Skeletal muscle tissue (tissue), 4 donors: ENCODE measurements around the gene TRPC4. TPM values are rescaled to one million over a fixed set of nuclear protein-coding genes. Genes with fewer than 3 reads are reported as not detected.

ENCODE experiments used
- H3K27ac ChIP-seq: one replicate; pipeline ENCODE4 v1.7.0; 2013; ENCODE audit warnings: mild to moderate bottlenecking, low read depth, low read length, inconsistent platforms
- H3K27me3 ChIP-seq, 3 donors: one replicate each; pipeline ENCODE4 v1.7.0; 2013; ENCODE audit warnings: low read length in 3 of 3; ENCODE audit not compliant: control insufficient read depth in 3 of 3, insufficient read depth in 3 of 3
- H3K36me3 ChIP-seq, 3 donors: one replicate each; pipeline ENCODE4 v1.7.0; 2013; ENCODE audit warnings: low read length in 3 of 3; ENCODE audit not compliant: control insufficient read depth in 3 of 3, insufficient read depth in 3 of 3
- H3K4me1 ChIP-seq, 3 donors: one replicate each; pipeline ENCODE4 v1.7.0; 2013; ENCODE audit warnings: low read length in 3 of 3, mild to moderate bottlenecking in 3 of 3; ENCODE audit not compliant: control insufficient read depth in 3 of 3, insufficient read depth in 3 of 3
- H3K4me3 ChIP-seq, 3 donors: one replicate each; pipeline ENCODE4 v1.7.0; 2013; ENCODE audit warnings: low read length in 3 of 3
- H3K9ac ChIP-seq, 3 donors: one replicate each; pipeline ENCODE4 v1.7.0; 2013; ENCODE audit warnings: low read length in 3 of 3, mild to moderate bottlenecking in 3 of 3, moderate library complexity in 2 of 3, low read depth in 1 of 3
- H3K9me3 ChIP-seq, 3 donors: one replicate each; pipeline ENCODE4 v1.7.0; 2013; ENCODE audit warnings: low read length in 3 of 3; ENCODE audit not compliant: control insufficient read depth in 3 of 3
- total RNA-seq: library from RNA; depleted of rRNA; stranded (reverse); fragments of >200 nt; gene quantifications from one replicate; pipeline ENCODE4 v1.2.3, GENCODE V29; 2014
- donor health status: Osteomylitis.

The TRPC4 gene
- total RNA-seq, 1 donor from 2014 or later = 1.6 TPM

DNA sequence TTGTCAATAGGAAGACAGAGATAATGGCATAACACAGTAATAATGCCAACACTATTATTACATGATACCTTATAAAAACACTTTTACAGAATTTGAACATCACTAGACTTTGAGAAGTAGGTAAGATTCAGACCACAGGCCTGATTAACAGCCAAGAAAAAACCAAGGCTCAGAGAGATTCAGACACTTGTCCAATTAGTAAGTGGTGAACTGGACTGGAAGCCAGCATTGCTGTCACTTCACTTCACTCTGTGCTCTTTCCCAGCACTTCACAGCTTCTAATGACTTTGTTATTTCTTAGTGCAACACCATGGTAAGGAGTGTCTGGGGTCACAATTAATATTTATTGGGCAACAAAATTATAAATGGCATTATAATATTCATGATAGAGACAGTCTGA, 91.9 kb downstream of the TRPC4 start:
- Histone ChIP-seq H3K4me3 (no peak overlapping the region), H3K27ac (no peak overlapping the region), H3K9me3 (no peaks in the 10 kb centered on the region), H3K9ac (no peak overlapping the region), H3K4me1 (no peaks in the 10 kb centered on the region), H3K27me3 (no peaks in the 10 kb centered on the region), H3K36me3 (no peaks in the 10 kb centered on the region)

DNA sequence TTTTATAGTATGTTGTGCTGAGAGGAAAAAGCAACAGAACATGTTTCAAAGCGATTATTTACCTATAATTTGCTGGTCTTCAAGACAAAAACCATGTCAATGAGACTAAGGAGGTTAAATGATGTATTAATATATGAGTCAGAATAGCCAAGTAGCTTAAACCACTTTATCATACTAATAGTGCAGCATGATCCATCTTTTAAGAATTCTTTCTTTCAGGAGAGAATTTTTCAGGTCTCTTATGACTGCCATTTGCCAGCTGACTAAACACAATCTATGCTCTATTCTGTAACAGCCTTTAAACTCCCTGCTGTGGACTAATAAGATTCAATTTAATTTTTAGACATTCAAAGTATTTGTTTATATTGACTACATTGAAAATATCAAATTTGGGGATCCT, 93.7 kb downstream of the TRPC4 start:
- H3K4me3 ChIP-seq = no peak overlapping the region
- H3K9ac ChIP-seq = no peak overlapping the region
- H3K27me3 ChIP-seq = no peaks in the 10 kb centered on the region
- H3K27ac ChIP-seq = no peak overlapping the region
- no peaks in the 10 kb centered on the region for H3K36me3 ChIP-seq
- H3K4me1 ChIP-seq = no peaks in the 10 kb centered on the region
- H3K9me3 ChIP-seq = no peaks in the 10 kb centered on the region

DNA sequence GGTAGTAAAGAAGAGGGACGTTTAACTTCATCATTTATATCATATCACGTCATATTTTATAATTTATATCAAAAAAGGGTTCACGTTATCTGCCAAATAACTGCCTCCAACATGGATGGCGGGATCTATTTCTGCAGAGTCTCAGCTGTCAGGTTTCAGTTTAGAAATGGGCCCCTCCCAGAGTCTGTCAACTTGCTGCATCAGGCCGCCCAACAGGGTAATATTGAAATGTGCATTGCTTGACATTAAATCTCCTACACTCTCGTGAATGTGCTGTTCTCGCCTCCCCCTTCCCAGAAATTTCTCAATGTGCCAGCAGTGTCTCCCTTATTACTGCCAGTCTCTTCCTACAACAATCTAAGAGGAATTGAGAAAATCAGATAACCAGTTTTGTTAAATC, 96.9 kb downstream of the TRPC4 start:
- no peaks in the 10 kb centered on the region for H3K4me1 ChIP-seq
- H3K9ac ChIP-seq = no peak overlapping the region
- H3K9me3 ChIP-seq = no peaks in the 10 kb centered on the region
- no peak overlapping the region for H3K4me3 ChIP-seq
- H3K36me3 ChIP-seq = no peaks in the 10 kb centered on the region
- no peaks in the 10 kb centered on the region for H3K27me3 ChIP-seq
- H3K27ac ChIP-seq = no peak overlapping the region

DNA sequence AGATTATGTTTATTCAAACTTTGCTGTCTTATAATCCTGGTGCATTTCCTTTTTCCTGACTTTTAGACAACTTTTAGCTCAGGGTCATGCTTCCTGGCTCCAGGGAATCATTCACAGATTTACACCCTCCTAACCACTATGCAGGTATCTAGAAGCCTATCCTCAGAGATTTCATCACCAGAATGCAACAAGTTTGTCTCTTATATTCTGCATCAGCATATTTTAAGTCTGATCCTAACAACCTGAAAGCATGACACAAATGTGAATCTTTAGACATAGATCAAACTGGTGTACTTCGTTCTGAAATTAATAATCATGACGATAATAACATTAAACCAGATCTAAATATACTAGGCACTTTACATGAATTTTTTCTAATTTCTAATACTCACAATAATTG, 100.0 kb downstream of the TRPC4 start:
- H3K27me3 ChIP-seq = no peaks in the 10 kb centered on the region
- no peaks in the 10 kb centered on the region for H3K9me3 ChIP-seq
- no peak overlapping the region for H3K4me3 ChIP-seq
- no peaks in the 10 kb centered on the region for H3K4me1 ChIP-seq
- H3K9ac ChIP-seq = no peak overlapping the region
- H3K27ac ChIP-seq = no peak overlapping the region
- no peaks in the 10 kb centered on the region for H3K36me3 ChIP-seq

DNA sequence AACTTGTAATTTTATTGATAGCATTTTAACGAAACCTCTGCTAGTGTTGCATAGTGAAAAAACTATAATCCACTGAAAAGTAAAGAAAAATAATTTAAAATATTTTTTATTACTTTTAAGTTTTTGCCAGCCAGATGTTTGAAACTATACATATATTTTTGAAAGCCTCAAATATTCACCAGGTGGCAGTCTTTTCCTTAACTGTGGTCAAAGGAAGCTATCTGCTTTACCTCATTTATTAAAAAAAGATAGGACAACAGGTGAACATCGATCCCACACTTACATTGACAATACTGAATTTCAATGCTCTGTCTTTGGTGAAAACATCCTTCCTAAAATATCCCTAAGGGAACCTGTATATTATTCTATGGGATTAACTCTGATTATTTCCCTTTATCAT, 100.5 kb downstream of the TRPC4 start:
- H3K27me3 ChIP-seq = no peaks in the 10 kb centered on the region
- H3K9me3 ChIP-seq = no peaks in the 10 kb centered on the region
- H3K4me3 ChIP-seq = no peak overlapping the region
- no peak overlapping the region for H3K9ac ChIP-seq
- H3K36me3 ChIP-seq = no peaks in the 10 kb centered on the region
- H3K27ac ChIP-seq = no peak overlapping the region
- no peaks in the 10 kb centered on the region for H3K4me1 ChIP-seq

DNA sequence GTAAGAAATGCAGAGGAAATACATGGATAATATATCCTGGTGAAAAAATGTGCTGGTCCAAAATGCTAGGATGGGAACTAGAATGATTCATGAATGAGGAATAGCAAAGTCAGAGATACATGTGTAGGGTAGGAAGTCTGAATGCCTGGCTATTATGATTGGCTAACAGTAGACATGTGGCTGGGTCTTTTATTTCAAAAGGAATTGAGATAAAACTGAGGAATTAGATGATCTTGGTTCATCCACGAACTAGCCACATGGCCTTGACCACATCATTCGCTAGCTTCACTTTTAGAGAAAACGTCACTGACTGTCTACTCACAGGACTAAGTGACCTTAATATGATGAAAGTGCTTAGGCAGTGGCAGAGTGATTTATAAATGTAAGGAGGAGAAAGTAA, 103.1 kb downstream of the TRPC4 start:
- H3K27ac ChIP-seq = no peak overlapping the region
- no peaks in the 10 kb centered on the region for H3K9me3 ChIP-seq
- H3K36me3 ChIP-seq = no peaks in the 10 kb centered on the region
- no peaks in the 10 kb centered on the region for H3K27me3 ChIP-seq
- H3K4me3 ChIP-seq = no peak overlapping the region
- H3K4me1 ChIP-seq = no peaks in the 10 kb centered on the region
- no peak overlapping the region for H3K9ac ChIP-seq

DNA sequence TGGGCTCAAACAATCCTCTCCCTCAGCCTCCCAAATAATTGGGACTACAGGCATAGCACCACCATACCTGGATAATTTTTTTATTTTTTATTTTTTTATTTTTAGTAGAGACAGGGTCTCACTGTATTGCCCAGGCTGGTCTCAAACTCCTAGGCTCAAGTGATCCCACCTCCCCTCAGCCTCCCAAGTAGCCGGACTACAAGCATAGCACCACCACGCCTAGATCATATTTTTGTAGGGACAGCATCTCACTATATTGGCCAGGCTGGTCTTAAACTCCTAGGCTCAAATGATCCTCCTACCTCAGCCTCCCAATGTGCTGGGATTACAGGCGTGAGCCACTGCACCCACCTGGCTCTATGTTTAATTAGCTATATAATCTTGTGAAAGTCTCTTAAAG, 114.2 kb downstream of the TRPC4 start:
- Histone ChIP-seq H3K27ac (no peak overlapping the region), H3K36me3 (no peaks in the 10 kb centered on the region), H3K27me3 (no peaks in the 10 kb centered on the region), H3K9me3 (no peaks in the 10 kb centered on the region), H3K9ac (no peak overlapping the region), H3K4me3 (no peak overlapping the region), H3K4me1 (no peaks in the 10 kb centered on the region)

DNA sequence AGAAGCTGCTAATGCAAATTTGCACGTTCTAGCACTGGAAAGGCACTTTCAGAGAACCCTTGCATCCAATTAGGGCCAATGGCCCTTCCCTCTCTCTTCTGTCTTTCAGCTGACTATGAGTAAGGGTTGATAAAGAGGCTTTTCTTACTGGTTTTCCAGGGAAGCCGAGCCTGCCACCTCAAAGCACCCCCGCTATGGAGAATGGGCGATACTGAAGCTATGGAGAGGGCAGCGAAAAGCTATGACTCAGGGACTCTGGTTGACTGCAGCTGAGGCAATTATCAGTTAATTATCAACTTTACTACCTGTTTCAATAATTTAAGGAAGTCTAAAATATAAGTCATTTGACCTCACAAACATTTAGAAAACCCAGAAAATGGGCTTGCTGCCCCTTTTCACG, 115.8 kb downstream of the TRPC4 start:
- no peaks in the 10 kb centered on the region for H3K36me3 ChIP-seq
- H3K27me3 ChIP-seq = no peaks in the 10 kb centered on the region
- no peaks in the 10 kb centered on the region for H3K9me3 ChIP-seq
- H3K27ac ChIP-seq = no peak overlapping the region
- no peak overlapping the region for H3K4me3 ChIP-seq
- H3K9ac ChIP-seq = no peak overlapping the region
- H3K4me1 ChIP-seq = no peaks in the 10 kb centered on the region

DNA sequence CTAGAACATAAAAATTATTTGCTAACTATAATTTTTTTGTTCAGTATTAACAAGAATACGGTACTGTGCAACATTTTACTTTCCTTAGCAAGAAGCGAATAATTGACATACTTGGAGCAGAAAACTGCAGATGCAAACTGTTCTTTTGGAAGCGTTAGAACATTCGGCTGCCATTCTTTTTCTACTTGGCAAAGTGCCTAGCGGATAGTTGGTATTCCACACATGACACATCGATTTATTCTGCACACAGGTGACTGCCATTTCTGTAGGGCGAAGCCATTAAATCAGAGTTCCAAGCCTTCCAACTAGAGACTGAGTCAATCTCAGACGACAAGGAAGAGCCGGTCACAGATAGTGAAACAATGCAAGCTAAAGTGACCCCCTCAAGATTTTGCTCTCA, 117.4 kb downstream of the TRPC4 start:
- Histone ChIP-seq H3K27me3 (no peaks in the 10 kb centered on the region), H3K9ac (no peak overlapping the region), H3K36me3 (no peaks in the 10 kb centered on the region), H3K9me3 (no peaks in the 10 kb centered on the region), H3K27ac (no peak overlapping the region), H3K4me1 (no peaks in the 10 kb centered on the region), H3K4me3 (no peak overlapping the region)

DNA sequence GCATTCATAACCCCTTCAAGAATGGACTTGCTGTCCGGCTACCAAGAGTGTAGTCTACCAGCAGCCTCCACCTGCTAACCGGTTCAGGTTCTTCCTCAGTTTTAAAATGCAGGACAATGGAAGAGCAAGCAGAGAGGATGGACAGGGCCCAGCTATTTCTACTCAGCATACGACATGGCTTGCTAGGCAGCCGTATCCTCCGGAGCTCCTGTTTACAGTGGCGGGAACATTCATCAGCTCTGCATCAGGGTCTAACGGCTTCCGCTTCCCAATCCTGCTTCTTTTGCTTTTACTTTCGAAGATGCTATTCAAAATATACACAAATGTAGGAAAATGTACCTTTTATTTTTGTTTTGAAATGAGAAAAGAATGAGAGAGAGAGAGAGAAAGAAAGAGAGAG, 118.5 kb downstream of the TRPC4 start:
- no peak overlapping the region for H3K9ac ChIP-seq
- H3K36me3 ChIP-seq = no peaks in the 10 kb centered on the region
- H3K9me3 ChIP-seq = no peaks in the 10 kb centered on the region
- no peaks in the 10 kb centered on the region for H3K4me1 ChIP-seq
- no peak overlapping the region for H3K4me3 ChIP-seq
- no peak overlapping the region for H3K27ac ChIP-seq
- no peaks in the 10 kb centered on the region for H3K27me3 ChIP-seq

DNA sequence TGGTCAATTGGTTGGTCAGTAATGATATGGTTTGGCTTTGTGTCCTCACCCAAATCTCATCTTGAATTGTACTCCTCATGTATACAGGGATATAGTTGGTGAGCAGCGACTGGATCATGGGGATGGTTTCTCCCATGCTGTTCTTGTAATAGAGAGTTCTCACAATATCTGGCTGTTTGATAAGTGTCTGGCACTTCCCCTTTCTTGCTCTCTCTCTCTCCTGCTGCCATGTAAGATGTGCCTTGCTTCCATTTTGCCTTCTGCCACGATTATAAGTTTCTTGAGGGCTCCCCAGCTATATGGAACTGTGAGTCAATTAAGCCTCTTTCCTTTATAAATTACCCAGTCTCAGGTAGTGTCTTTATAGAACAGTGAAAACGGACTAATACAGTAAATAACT, 120.7 kb downstream of the TRPC4 start:
- Histone ChIP-seq H3K36me3 (no peaks in the 10 kb centered on the region), H3K4me3 (no peak overlapping the region), H3K27ac (no peak overlapping the region), H3K9me3 (no peaks in the 10 kb centered on the region), H3K9ac (no peak overlapping the region), H3K4me1 (no peaks in the 10 kb centered on the region), H3K27me3 (no peaks in the 10 kb centered on the region)
